Astrocyte of the spinal cord (primary cell): Measurements from ENCODE around the gene API5.
"Not testable (repeated sequence)": the region's sequence is repeated elsewhere in the genome, so short reads cannot be mapped to it uniquely, and the experiment has no call there.

Experiments used
- DNase-seq: peaks from one replicate; pipeline ENCODE4 v3.0.0; 2011; ENCODE audit warnings: low read depth, low spot score
- H3K4me3 ChIP-seq: 2 replicates; pipeline ENCODE4 v1.5.1; 2011; ENCODE audit warnings: low read depth, mild to moderate bottlenecking, low read length, moderate library complexity
- in situ Hi-C: cut with HindIII; loops from 2 replicates; pipeline ENCODE4 v1.10.0; 2017; ENCODE audit warnings: low sequenced_read_pairs
- TF ChIP-seq, protein P1 (sequence below): IDR thresholded peaks from 2 replicates; pipeline ENCODE4 v1.5.1; 2012; ENCODE audit warnings: low read depth, mild to moderate bottlenecking, low read length, inconsistent platforms

API5 gene

GRCh38 chr11:43327987-43328386 lies 16.2 kb downstream of the API5 start:
- TF ChIP-seq, protein P1, sequence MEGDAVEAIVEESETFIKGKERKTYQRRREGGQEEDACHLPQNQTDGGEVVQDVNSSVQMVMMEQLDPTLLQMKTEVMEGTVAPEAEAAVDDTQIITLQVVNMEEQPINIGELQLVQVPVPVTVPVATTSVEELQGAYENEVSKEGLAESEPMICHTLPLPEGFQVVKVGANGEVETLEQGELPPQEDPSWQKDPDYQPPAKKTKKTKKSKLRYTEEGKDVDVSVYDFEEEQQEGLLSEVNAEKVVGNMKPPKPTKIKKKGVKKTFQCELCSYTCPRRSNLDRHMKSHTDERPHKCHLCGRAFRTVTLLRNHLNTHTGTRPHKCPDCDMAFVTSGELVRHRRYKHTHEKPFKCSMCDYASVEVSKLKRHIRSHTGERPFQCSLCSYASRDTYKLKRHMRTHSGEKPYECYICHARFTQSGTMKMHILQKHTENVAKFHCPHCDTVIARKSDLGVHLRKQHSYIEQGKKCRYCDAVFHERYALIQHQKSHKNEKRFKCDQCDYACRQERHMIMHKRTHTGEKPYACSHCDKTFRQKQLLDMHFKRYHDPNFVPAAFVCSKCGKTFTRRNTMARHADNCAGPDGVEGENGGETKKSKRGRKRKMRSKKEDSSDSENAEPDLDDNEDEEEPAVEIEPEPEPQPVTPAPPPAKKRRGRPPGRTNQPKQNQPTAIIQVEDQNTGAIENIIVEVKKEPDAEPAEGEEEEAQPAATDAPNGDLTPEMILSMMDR, result no peak
- in situ Hi-C loops, result no loop called here
- DNase-seq, result peak; percentile 92
- no peak overlapping the region for H3K4me3 ChIP-seq

GRCh38 chr11:43328482-43328881 lies 16.7 kb downstream of the API5 start:
- TF ChIP-seq, protein P1, result no peak
- in situ Hi-C loops, result no loop called here
- no peak overlapping the region for H3K4me3 ChIP-seq
- DNase-seq, result no peak

DNA sequence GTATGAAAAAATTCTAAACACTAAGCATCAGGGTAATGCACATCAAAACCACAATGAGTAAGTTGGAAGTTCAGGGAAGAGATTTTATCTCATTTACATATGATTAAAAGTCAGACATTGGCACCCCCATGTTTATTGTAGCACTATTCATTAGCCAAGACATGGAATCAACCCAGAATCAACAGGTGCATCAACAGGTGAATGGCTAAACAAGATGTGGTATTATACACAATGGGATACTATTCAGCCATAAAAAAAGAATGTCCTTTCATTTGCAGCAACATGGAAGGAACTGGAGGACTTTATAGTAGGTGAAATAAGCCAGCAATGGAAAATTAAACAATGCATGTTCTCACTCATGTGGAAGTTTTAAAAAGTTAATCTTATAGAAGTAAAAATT lies 29.4 kb downstream of the API5 start:
- in situ Hi-C loops, result no loop called here
- TF ChIP-seq, protein P1, result no peak
- DNase-seq, result no peak
- no peak overlapping the region for H3K4me3 ChIP-seq

DNA sequence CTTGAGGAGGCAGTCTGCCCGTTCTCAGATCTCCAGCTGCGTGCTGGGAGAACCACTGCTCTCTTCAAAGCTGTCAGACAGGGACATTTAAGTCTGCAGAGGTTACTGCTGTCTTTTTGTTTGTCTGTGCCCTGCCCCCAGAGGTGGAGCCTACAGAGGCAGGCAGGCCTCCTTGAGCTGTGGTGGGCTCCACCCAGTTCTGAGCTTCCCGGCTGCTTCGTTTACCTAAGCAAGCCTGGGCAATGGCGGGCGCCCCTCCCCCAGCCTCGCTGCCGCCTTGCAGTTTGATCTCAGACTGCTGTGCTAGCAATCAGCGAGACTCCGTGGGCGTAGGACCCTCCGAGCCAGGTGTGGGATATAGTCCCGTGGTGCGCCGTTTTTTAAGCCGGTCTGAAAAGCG lies 39.6 kb downstream of the API5 start:
- H3K4me3 ChIP-seq, in situ Hi-C loops, DNase-seq: not testable (repeated sequence)

- no peak for DNase-seq
- H3K4me3 ChIP-seq, result no peak overlapping the region
- in situ Hi-C loops, result no loop called here
- TF ChIP-seq, protein P1, result no peak
Observed at GRCh38 chr11:43354311-43354710, 42.5 kb downstream of the API5 start.

DNA sequence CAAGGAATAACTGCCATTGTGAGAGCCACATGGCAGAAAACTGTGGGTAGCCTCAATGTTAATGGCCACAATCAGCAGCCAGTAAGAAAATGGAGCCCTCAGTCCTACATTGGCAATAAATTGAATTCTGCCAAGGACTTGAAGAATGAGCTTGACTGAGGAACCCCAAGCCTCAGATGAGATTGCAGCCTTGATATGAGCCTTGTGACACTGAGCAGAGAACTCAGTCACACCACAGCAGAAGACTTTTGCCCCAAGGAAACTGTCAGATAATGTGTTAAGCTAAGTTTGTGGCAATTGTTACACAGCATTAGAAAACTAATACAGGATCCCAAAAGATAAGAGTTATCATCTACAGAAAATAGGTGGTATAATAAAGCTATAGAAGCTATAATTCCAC lies 44.5 kb downstream of the API5 start:
- no peak for DNase-seq
- TF ChIP-seq, protein P1, result no peak

GRCh38 chr11:43358279-43358800 lies 46.5 kb downstream of the API5 start:
- in situ Hi-C loops, result no loop called here
- DNase-seq, result peak; percentile 19
- TF ChIP-seq, protein P1, result no peak
- peak overlapping the region; percentile 74 for H3K4me3 ChIP-seq

More for the DNA sequence above, 44.5 kb downstream of the API5 start:
- in situ Hi-C loops, result no loop called here
- H3K4me3 ChIP-seq, result no peak overlapping the region
